GM18520 (cell line): Measurements from ENCODE around the gene VCL.

Experiments used
- ATAC-seq: cut with Tn5 transposase; IDR thresholded peaks from one replicate; pipeline ENCODE4 v1.9.1; 2021; ENCODE audit not compliant: unreplicated experiment

The VCL gene

DNA sequence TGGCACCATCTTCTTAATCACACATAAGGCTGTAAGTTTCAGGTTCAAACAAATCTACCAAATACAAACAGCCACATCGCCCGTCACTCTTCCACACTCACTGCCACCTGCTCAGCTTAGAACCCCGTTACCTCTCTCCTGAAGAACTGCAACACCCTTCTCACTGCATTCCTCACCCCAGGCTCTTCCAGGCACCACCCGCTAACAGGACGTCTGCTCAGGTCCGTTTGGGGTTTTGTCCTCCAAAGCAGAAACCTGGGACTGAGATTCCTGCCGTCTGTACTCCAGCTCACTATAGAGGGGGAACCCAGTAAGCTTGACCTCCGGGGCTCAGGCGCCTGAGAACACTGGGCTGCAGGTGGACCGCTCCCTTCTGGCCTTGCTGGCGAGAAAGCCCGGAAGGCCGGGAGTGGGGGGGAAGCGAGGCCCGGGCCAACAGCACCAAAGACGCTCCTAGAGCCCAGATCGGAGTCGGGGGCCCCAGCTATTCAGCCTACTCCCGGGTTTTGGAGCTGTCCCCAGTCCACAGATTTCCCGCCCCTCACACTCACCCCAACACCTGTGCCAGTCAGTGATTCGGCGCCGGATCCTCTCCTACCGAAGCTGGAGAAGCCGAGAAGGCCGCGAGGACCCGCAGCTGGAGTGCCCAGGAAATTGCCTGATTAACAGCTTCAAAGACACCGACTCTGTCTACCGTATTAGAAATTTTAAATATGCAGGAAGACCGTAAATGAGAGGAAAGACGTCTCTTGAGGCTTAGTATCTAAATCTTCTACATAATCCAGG is 152.5 kb downstream of the VCL start, which contains the start of gene AP3M1:
AP3M1 (minus strand) TSS at position 625 of the 786 bp plus-strand sequence. CDS start 12,449 bp downstream, outside the sequence.
- peak; percentile 21 for ATAC-seq

DNA sequence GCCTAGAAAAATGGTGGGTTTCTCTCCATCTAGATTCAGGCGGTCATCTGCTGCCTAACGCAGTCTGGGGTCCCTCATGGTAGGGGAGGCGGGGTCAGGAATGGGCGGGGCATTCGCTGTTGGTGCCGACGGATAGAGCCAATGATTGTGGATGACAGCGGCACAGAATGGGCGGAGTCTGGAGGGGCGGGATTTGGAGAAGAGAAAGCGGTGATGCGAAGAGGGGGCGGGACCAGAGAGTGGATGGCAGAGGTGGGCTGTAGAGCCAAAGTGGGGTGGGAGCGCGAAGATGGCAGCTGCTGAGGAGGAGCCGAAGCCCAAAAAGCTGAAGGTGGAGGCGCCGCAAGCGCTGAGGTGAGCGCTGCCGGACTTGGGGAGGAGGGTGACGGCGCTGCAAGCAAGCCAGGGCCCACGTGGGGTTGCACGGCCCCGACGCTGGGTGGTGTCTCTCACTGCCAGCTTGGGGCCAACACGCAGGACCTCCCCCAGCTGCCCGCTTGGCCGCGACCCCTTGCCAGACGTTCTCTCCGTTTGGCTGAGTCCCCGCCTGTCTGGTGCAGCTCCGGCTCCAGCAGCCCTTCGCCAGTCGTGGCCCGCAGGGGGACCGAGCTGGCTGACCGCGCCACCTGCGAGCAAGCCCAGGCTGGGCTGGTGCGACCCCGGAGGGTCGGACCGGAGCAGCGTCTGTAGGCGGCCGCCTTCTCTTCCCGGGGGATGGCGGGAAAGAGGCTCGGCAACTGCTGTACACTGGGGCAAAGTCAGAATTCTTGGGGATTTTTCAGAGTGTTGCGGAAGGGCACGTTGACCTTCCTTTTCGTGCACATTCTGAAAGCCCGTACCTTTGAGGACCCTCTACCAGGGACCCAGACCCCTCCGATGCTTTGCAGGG is 153.3 kb downstream of the VCL start, which contains the start of gene ADK:
ADK (plus strand) TSS at position 232 of the 889 bp plus-strand sequence; CDS start at position 290, 58 bp downstream.
- peak; percentile 59 for ATAC-seq

DNA sequence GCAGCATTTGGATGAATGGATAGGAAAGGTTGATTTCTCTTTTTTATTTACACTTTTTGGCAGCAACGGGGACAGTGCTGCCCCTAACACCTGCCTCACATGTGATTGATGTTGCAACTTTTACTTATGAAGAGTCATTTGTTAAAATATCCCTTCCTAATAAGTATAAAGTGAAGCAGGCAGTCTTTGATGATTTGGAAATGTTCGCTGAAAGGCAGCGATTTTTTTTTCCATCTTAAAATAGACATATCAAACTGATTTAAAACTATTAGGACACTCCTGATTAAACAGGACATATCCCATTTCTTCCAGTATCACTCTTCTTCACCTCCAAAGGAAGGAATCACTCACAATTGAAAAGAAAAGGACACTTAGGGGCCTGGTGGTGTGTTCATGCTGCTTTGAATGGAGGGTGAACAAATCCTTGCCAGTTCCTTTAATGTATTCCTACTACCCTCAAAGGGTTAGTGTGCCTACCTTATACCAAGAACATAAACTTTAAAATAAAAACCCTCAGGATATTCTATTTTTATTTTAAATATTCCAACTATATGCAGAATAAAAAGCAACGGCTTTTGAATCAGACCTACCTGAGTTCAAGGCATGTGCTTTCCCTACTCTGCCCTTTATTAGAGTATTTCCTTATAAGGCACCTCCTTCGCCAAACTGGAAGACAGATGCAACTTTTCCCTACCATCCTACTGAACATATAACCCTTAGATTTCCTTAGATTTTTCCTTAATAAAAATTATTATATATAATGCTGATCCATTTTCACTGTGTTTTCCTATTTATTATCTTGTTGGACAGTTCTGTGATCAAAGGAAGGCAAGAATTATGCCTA is 154.2 kb downstream of the VCL start:
- ATAC-seq, result no peak

DNA sequence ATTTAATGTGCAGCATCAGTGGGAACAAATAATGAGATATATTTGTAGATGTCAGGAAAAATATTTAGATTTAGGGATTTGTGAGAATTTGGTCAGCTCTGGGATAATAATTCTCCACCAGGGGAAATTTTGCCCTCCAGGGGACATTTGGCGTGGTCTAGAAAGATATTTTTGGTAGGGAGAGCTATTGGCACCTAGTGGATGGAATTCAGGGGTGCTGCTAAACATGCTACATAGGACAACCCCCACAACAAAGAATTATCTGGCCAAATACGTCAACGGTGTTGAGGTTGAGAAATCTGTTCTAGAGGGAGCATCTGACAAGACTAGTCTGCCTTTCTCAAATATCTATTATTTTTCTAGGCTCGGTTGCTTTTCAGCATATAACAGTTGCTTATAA is 155.2 kb downstream of the VCL start:
- no peak for ATAC-seq

DNA sequence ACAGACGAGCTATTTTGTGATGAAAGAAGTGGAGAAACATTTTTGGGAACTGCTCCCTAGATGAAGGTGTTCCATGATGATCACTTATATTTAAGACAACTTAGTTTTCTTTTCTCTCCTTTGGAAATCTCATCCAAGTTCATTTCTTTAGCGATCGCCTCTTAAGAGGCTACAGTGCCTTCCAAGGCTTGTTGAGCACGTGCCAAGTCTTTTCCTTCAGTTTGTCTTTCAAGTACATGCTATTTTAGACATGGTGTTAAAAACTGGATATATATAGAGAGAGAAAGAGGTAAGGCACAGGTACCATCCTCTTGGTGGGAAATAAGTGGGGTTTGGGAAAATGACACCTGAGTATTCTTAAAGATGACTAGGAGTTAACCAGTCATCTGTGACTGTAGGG is 155.8 kb downstream of the VCL start:
- ATAC-seq, result no peak

DNA sequence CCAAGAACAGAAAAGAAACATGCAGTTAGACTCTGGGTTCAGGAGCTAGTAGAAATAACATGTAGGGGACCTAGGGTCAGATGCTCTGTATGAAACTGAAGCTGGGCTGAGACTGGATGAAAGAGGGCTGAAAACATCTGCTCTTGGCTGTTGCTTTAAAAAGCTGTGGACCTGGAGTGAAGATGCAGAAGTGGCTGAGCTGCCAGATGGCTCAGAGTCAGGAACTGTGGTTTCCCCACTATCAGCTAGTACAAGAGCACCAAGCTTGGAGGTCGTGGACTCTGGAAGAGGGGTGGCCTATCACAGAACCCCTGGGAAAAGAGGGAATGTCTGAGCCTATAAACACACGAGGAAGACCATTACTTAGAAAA is 159.0 kb downstream of the VCL start:
- ATAC-seq, result no peak

DNA sequence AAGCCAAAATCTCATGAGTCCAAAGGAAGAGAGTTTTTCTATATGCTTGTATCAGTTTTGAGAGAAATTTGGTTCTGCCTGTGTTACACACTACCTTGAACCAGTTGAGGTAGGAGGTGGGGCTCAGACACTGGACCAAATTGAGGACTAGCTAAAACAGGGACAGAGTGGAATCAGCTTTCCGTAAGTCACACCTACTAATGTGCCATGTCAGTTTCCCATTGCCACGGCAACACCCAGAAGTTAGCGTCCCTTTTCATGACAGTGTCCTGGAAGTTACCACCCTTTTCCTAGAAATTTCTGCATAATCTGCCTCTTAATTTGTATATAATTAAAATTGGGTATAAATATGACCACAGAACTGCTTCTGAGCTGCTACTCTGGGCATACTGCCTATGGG is 162.1 kb downstream of the VCL start:
- ATAC-seq, result no peak

DNA sequence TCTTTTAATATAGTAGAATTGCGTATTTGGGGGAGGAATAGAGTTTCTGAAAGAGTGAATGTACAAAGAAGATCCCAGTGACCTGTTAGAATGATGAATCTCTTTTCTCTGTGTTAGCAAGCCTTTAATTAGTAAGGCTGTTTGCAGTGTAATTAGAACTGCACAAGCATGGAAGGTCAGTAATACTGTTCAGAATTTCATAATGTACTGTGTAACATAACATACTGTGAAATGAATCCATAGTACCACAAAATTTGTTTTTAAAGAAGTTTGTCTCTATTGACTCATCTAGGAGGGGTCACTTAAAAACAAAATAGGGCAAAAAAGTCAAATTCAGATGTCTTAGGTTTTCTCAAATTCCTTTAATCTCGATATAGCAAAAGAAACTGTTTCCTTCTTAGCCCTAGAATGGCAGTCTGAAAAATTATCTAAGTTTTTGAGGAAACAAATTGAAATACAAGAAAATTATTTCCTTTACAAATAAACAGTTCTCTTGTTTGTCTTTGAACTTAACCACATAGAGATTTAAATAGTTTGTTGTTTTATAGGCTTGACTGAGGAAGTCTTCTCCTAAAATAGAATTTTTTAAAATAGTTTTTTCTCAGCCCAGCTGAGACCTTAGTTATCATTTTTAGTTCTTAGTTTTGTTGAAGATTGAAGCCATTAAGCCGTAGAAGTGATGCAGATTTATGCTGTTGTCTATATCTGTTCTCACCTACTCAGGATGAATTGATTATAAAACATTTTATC is 165.6 kb downstream of the VCL start:
- ATAC-seq, result no peak

DNA sequence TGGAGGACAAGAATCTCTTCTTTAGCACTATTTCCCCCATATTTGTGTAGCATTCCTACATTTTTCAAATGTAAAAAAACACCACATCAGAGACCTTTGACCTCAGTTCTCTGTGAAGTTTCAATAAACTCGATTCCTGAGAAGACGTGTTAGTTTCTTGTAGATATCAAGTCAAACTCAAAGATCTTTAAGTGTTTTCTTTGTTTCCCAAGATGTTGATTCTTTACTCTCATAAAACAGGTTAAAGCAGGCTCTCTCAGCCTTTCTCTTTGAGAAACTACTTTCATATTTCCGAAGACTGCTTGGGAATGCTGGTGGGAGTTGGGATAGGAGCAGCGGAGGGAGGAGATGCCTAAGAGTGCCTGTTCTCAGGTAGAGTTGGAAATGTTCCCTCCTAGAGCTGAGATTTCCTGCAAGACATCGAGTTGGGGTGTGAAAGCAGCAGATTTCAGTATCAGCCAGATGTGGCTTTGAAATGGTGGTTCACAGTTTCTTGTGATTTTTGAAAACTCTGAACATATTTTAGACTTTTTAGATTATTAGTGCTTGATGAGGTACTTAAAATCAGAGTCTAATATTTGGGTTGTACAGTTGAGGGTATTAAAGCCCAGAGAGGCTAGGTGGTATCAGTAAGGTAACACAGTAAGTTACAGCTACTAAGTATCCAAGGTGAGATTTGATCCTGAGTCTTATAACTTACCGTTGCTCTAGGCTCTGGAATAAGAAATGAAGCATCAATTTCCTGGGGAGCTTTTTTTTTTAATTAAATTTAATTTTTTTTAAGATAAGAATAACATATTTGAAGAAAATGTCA is 167.0 kb downstream of the VCL start:
- no peak for ATAC-seq

DNA sequence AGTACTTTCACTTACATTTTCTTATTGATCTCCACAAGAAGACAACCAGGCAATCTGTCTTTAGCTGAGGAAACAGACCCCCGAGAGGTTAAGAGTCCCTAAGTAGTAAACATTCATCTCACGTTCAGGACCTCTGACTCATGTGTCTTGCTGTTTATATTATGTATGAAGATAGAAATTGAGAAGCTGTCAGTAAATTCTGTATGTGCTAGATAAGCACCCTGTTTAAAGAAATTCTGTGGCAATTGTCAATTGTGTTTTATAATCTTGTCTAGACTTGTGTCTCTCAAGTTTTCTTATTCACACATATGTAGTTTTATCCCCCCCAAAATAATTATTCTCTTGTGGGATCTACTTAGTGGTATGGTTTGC is 167.6 kb downstream of the VCL start:
- no peak for ATAC-seq

DNA sequence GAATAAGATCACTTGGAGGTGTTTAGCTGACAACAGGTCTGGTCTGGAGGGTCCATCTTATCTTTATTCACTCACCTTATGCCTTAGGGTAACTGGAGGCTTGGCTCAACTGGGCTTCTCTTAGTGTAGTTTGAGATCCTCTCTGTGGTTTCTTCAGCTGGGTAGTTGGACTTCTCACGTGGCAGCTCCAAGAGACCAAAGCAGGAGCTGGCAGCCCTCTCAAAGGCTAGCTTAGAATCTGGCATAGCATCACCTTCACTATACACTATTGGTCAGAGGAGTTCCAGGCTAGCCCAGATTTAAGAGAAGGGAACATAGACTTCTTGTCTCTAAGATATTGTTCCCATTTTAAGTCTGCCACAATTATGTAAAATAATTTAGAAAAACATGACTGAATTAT is 169.5 kb downstream of the VCL start:
- ATAC-seq, result no peak
